DOHH2 (cell line): ENCODE results near the gene TNS1.

Source experiments
- H3F3A ChIP-seq: fragments of 200-600 bp; sonication (generic), shearing (Covaris generic); 2 replicates; pipeline ENCODE4 v1.6.0; 2016; ENCODE audit warnings: antibody characterized with exemption, mild to moderate bottlenecking; ENCODE audit not compliant: control insufficient read depth, insufficient read depth
- H3K27ac ChIP-seq: fragments of 200-600 bp; sonication (generic); 2 replicates; pipeline ENCODE4 v1.5.1; 2014; ENCODE audit warnings: low read depth, mild to moderate bottlenecking, low read length, moderate library complexity
- H3K27me3 ChIP-seq: fragments of 200-600 bp; sonication (generic); 2 replicates; pipeline ENCODE4 v1.6.1; 2014; ENCODE audit warnings: mild to moderate bottlenecking, low read length, mixed read lengths; ENCODE audit not compliant: control insufficient read depth
- H3K36me3 ChIP-seq: fragments of 200-600 bp; sonication (generic); 2 replicates; pipeline ENCODE4 v1.6.1; 2014; ENCODE audit warnings: mild to moderate bottlenecking, low read length, moderate library complexity, mixed read lengths; ENCODE audit not compliant: control insufficient read depth
- H3K4me1 ChIP-seq: fragments of 200-600 bp; sonication (generic); 2 replicates; pipeline ENCODE4 v1.6.1; 2014; ENCODE audit warnings: mild to moderate bottlenecking, low read length, mixed read lengths; ENCODE audit not compliant: control insufficient read depth
- H3K4me2 ChIP-seq: fragments of 200-600 bp; sonication (generic); 2 replicates; pipeline ENCODE4 v1.6.0; 2014; ENCODE audit warnings: mild to moderate bottlenecking, low read length, moderate library complexity
- H3K4me3 ChIP-seq: fragments of 200-600 bp; sonication (generic); 2 replicates; pipeline ENCODE4 v1.5.1; 2014; ENCODE audit warnings: mild to moderate bottlenecking, low read length, mixed read lengths
- H3K79me2 ChIP-seq: fragments of 200-600 bp; sonication (generic); 2 replicates; pipeline ENCODE4 v1.6.1; 2014; ENCODE audit warnings: mild to moderate bottlenecking, low read length, mixed read lengths; ENCODE audit not compliant: control insufficient read depth
- H3K9me2 ChIP-seq: fragments of 200-600 bp; sonication (generic); replicated peaks from 2 replicates; pipeline ENCODE4 v1.6.1; 2014; ENCODE audit warnings: mild to moderate bottlenecking, low read length, mixed read lengths; ENCODE audit not compliant: control insufficient read depth
- H3K9me3 ChIP-seq: fragments of 200-600 bp; sonication (generic); 2 replicates; pipeline ENCODE4 v1.6.1; 2014; ENCODE audit warnings: antibody characterized with exemption, low read length, mixed read lengths; ENCODE audit not compliant: control insufficient read depth, insufficient read depth
- H4K20me1 ChIP-seq: fragments of 200-600 bp; sonication (generic); 2 replicates; pipeline ENCODE4 v1.6.0; 2014; ENCODE audit warnings: low read depth, mild to moderate bottlenecking, antibody characterized with exemption, low read length, moderate library complexity; ENCODE audit not compliant: control insufficient read depth, insufficient read depth
- EZH2phosphoT487 ChIP-seq: fragments of 200-600 bp; sonication (generic); IDR thresholded peaks from 2 replicates; pipeline ENCODE4 v1.6.1; 2017; ENCODE audit warnings: borderline replicate concordance, mild to moderate bottlenecking, antibody characterized with exemption, low read length, moderate library complexity, mixed read lengths
- TF ChIP-seq, protein P1 (sequence below): fragments of 200-600 bp; sonication (generic); IDR thresholded peaks from one replicate; pipeline ENCODE4 v1.5.1; 2014; ENCODE audit warnings: antibody characterized with exemption, mild to moderate bottlenecking, low read depth, low read length; ENCODE audit not compliant: poor library complexity, severe bottlenecking

TNS1 gene

DNA sequence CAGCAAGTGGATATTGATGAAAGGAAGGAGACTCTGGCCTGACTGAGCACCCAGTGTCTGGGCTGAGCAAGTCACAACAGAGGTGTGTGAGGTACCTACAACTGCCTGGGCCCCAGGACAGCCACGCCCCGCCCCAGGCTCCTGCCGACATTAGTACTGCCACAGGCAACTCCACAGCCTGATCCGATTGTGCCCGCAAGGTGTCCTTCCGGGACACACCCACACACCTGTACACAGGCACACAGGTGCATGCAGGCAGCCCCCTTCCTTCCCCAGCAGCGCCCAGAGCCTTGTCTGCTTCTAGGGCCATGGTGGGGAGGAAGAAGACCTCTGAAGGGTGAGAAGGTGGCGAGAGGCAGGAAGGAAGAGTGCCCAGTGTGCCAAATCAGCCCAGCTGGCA, 83.6 kb downstream of the TNS1 start:
- TF ChIP-seq, protein P1, sequence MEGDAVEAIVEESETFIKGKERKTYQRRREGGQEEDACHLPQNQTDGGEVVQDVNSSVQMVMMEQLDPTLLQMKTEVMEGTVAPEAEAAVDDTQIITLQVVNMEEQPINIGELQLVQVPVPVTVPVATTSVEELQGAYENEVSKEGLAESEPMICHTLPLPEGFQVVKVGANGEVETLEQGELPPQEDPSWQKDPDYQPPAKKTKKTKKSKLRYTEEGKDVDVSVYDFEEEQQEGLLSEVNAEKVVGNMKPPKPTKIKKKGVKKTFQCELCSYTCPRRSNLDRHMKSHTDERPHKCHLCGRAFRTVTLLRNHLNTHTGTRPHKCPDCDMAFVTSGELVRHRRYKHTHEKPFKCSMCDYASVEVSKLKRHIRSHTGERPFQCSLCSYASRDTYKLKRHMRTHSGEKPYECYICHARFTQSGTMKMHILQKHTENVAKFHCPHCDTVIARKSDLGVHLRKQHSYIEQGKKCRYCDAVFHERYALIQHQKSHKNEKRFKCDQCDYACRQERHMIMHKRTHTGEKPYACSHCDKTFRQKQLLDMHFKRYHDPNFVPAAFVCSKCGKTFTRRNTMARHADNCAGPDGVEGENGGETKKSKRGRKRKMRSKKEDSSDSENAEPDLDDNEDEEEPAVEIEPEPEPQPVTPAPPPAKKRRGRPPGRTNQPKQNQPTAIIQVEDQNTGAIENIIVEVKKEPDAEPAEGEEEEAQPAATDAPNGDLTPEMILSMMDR: no peak
- TF ChIP-seq EZH2phosphoT487: no peak
- Histone ChIP-seq H3K9me3 (no peaks in the 10 kb centered on the region), H3K4me2 (no peak overlapping the region), H3K36me3 (no peaks in the 10 kb centered on the region), H3K79me2 (no peaks in the 10 kb centered on the region), H3K27ac (no peak overlapping the region), H3K9me2 (no peaks in the 10 kb centered on the region), H3K4me1 (no peaks in the 10 kb centered on the region), H3K27me3 (no peaks in the 10 kb centered on the region), H4K20me1 (no peaks in the 10 kb centered on the region), H3K4me3 (no peak overlapping the region), H3F3A (no peaks in the 10 kb centered on the region)

DNA sequence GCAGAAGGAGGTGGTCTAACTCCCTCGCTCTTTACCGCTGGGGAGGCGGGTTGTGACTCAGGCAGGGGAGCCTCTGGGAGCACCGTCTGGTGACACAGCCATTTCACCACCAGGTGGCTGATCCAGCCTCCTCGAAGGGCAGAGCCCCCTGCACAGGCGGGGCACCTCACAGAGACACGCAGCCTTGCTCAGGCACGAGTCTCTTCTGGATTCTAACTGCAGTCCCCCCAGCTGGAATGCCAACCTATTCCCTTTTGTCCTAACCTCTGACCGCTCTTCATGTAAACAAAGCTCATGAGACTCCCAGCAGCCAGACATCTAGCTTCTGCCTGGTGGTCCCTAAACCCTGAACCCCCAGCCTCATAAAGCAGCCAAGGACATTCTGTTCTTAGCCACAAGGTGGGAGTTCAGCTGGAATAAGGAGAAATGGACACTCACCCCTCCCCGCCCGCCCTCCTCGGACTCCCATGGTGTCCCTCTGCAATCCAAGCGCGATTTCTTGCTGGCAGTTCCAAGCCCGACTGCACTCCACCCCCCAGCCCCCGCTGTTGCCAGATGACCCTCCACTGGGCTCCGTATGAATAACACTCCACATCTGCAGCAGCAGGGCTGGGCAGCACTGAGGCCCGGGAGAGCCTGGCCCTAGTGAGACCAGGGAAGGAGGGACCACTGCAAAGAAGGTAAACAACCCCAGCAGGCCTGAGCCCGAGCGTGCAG, 84.3 kb downstream of the TNS1 start:
- TF ChIP-seq, protein P1: no peak
- no peak for TF ChIP-seq EZH2phosphoT487
- H3K9me2 ChIP-seq: no peaks in the 10 kb centered on the region
- H3K9me3 ChIP-seq: no peaks in the 10 kb centered on the region
- H3K4me2 ChIP-seq: no peak overlapping the region
- no peaks in the 10 kb centered on the region for H3K27me3 ChIP-seq
- H3F3A ChIP-seq: no peaks in the 10 kb centered on the region
- H3K79me2 ChIP-seq: no peaks in the 10 kb centered on the region
- H3K36me3 ChIP-seq: no peaks in the 10 kb centered on the region
- no peak overlapping the region for H3K4me3 ChIP-seq
- no peak overlapping the region for H3K27ac ChIP-seq
- H3K4me1 ChIP-seq: no peaks in the 10 kb centered on the region
- no peaks in the 10 kb centered on the region for H4K20me1 ChIP-seq

GRCh38 chr2:217916504-217917254, 86.1 kb downstream of the TNS1 start:
- no peak overlapping the region for H3K27ac ChIP-seq
- H3F3A ChIP-seq: no peaks in the 10 kb centered on the region
- H3K4me3 ChIP-seq: no peak overlapping the region
- H3K79me2 ChIP-seq: no peaks in the 10 kb centered on the region
- TF ChIP-seq, protein P1: no peak
- no peak for TF ChIP-seq EZH2phosphoT487
- no peaks in the 10 kb centered on the region for H3K4me1 ChIP-seq
- no peaks in the 10 kb centered on the region for H3K27me3 ChIP-seq
- no peak overlapping the region for H3K4me2 ChIP-seq
- no peaks in the 10 kb centered on the region for H3K9me3 ChIP-seq
- no peaks in the 10 kb centered on the region for H4K20me1 ChIP-seq
- no peaks in the 10 kb centered on the region for H3K9me2 ChIP-seq
- H3K36me3 ChIP-seq: no peaks in the 10 kb centered on the region
